ENCODE data around the gene CCIN.

The CCIN gene

GRCh38 chr9:36138901-36139300 lies 30.3 kb upstream of the CCIN start:
- H3K27ac ChIP-seq, result no peak overlapping the region
- no peak for DNase-seq (ENCODE audit: low spot score)
- ChIA-PET CTCF (interaction anchor here (0.6 to 0.9 kb wide), 3 partner anchors 36 to 1960 kb away, joined by 3 to 4 read pairs (median 4); no protein-coding TSS in a partner anchor), POLR2A (ENCODE audit: low non-redundant PET) (no interaction called here)
- TF ChIP-seq CTCF (conservative IDR thresholded peaks at IDR 0.05; ENCODE audit: low read depth), result no peak

DNA sequence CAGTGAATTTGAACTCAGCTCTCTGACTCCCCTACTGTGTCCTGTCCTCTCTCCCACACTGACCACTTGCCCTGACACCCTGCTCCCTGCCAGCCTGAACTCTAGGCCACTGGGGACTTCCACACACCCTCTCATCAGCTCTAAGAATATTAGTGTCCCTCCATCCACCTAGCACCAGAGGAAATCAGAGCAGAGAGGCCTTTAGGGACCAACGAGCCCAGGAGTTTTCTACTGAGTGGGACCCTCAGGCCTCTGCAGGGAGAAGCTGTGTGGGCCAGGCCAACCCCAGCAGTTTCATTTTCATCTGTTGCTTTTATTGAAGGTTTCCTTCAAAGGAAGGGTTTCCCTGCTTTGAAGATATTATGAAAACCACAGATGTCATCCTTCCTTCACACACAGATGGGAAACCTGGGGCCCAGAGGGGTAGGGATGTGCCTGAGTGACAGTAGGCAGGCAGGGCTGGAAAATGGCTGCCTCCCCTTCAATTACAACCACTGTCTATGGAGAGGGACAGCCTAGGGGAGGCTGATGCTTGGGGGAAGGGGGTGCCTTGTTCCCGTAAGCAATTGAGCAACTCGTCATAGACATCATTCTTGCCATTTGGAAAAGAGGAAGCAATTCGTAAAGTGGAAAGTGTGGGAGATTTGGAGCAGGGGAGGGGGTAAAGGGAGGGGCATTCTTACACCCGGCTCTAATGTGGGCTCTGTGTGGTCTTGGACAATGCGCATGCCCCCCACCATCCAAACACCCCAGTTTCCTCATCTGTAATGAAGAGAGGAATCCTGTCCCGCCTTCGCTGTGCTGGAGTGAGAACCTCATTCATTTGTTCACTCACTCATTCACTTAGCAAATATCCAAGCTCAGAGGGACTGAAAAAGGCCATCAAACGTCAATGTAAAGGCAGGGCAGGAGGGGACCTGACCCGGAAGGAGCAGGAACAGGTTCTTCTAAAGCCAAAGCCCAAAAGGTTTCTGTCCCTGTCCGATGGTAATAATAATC lies 28.8 kb upstream of the CCIN start:
- POLR2A ChIA-PET (ENCODE audit: low non-redundant PET), result no interaction called here
- CTCF ChIA-PET, result interaction anchor here (0.6 to 2.2 kb wide), 3 partner anchors 26 to 39 kb away, joined by 3 to 4 read pairs (median 3); partner anchors contain the start of gene CCIN
- no peak overlapping the region for H3K27ac ChIP-seq
- DNase-seq (ENCODE audit: low spot score), result no peak
- no peak for TF ChIP-seq CTCF (conservative IDR thresholded peaks at IDR 0.05; ENCODE audit: low read depth)

- DNase-seq (ENCODE audit: low spot score), result no peak
These were observed 27.9 kb upstream of the CCIN start for GRCh38 chr9:36141288-36141687.

DNA sequence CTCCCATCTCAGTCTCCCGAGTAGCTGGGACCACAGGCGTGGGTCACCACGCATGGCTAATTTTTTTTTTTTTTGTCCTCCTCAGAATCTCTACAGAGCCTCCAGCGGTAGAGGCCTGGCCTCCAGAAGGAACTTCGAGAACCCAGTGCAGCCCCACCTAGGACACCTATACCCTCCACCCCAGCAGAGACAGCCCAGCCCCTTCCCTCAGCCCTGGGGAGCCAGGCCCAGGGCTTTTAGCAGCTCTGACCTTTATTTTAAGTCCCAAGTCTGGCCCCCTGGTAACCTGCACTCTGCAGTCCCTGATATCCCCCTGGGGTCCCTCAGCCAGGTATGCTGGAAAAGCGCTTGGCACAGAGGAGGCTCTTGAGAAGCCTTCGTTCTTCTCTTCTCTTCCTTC lies 27.4 kb upstream of the CCIN start:
- no peak overlapping the region for H3K27ac ChIP-seq
- TF ChIP-seq CTCF (conservative IDR thresholded peaks at IDR 0.05; ENCODE audit: low read depth), result no peak
- no peak for DNase-seq (ENCODE audit: low spot score)
- ChIA-PET CTCF (interaction anchor here (0.5 kb wide), 2 partner anchors 54 to 210 kb away, joined by 3 read pairs; no protein-coding TSS in a partner anchor), POLR2A (ENCODE audit: low non-redundant PET) (no interaction called here)

More at GRCh38 chr9:36141288-36141687, 27.9 kb upstream of the CCIN start:
- no peak overlapping the region for H3K27ac ChIP-seq
- ChIA-PET POLR2A (ENCODE audit: low non-redundant PET) (no interaction called here), CTCF (interaction anchor here (0.5 to 2.2 kb wide), 3 partner anchors 28 to 209 kb away, joined by 3 to 4 read pairs (median 3); partner anchors contain the start of gene CCIN)
- no peak for TF ChIP-seq CTCF (conservative IDR thresholded peaks at IDR 0.05; ENCODE audit: low read depth)

DNA sequence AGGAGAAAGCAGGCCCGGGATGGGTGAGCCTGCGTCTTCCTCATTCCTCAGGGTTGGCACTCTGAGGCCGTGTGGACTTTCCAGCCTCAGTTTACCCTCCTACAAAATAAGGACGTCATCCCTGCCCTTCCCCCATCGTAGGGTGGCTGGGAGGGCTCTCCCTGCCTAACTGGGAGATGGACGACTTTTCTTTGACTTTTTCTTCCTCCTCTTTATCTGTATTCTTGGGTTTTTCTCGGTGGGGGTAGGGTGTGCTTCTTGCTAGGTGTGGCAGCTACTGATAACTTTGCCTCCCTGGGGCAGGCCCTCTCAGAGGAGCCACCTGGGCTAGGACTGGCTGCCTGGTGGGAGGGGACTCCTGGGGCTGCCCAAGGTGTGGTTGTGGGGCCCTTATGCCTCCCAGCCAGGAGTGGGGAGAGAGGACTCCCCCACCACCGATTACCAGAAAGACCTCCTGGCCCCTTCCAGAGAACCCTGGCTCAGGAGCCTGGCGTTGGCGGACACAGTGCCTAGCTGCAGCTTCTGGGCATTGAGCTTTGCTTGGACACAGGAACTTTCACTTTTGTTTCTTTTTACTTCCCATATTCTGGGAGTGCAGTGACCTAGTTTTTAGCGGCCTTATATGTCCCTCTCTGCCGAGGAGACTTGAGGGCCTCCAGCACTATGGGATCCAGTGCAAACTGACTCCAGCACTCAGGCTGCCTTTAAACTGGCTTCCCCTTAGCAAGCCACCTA lies 26.5 kb upstream of the CCIN start:
- ChIA-PET POLR2A (ENCODE audit: low non-redundant PET) (no interaction called here), CTCF (interaction anchor here (0.6 kb wide), 1 partner anchor 28 kb away, joined by 3 read pairs; no protein-coding TSS in a partner anchor)
- DNase-seq (ENCODE audit: low spot score), result no peak
- H3K27ac ChIP-seq, result no peak overlapping the region
- no peak for TF ChIP-seq CTCF (conservative IDR thresholded peaks at IDR 0.05; ENCODE audit: low read depth)

- TF ChIP-seq CTCF (conservative IDR thresholded peaks at IDR 0.05; ENCODE audit: low read depth), result no peak
- ChIA-PET POLR2A (ENCODE audit: low non-redundant PET) (no interaction called here), CTCF (interaction anchor here (0.6 kb wide), 1 partner anchor 28 kb away, joined by 3 read pairs; no protein-coding TSS in a partner anchor)
These were observed 25.9 kb upstream of the CCIN start for GRCh38 chr9:36143245-36143641.

More at GRCh38 chr9:36143245-36143641, 25.9 kb upstream of the CCIN start:
- no peak for DNase-seq (ENCODE audit: low spot score)
- no peak overlapping the region for H3K27ac ChIP-seq
